ENCODE measurements around the gene PTPMT1.

Gene PTPMT1

DNA sequence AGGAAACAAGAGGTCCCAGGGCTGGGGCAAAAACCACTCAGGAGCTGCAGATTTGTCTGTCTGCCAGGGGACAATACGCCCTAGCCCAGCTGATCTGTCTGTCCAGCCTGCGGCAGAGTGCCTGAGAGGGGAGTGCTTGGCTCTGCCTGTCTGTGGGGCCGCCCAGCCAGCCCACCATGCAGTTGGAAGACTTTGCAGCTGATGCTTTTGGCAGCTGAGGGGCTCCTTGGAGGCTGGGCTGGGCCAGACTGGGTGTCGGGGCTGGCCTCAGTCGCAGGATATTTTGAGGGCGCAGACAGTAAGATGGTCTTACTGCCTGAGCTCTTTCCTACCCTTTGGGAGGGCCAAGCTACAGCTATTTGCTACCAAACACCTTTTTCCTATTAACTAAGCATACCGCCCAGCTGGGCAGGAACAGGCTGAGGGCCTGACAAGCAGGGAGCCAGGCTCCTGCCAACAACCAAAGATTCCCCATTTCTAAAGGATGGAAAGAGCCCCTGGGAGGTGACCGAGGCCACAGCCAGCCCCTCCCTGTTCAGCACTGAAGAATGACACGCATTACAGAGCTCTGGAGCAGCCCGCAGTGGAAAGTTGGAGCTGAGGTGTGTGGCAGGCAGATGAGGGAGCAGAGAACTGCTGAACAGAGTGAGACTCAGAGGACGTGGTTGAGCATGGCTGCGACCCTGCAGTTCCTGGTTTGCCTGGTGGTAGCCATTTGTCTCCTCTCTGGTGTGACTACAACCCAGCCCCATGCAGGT, 20.9 kb downstream of the PTPMT1 start, which contains the start of gene FAM180B:
TSS of gene FAM180B (plus strand) at position 581 of the 758 bp plus-strand sequence. CDS start at position 672, 91 bp downstream.
- DNase-seq, result no peak

DNA sequence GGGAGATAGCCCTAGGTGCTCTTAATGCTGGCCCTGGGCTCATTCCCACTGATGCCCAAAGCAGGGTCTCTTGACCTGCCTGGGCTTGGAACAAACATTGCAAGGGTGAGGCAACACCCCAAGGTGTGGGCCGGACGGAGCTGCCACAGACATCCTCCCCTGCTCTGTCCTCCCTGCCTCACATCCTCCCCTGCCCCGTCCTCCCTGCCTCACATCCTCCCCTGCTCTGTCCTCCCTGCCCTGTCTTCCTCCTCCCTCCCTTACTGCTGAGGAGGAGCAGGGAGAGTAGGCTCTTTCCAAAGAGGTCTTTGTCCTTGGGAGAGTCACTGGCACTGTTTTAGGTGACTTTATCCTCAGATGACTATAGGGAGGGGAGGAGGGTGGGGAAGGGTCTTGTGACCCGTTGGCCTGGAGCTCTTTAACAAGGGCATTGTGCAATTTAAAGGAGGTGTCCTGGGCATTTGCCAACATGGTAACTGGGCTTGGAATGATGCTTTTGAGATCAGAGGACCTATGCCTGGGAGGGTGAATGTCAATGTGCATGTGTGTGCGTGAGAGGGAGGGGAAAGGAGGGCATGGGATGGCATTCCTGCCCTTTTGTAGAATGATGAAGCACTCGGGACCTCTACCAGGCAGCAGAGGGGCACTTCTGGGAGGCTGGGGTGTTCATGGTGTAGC, 21.8 kb downstream of the PTPMT1 start:
- DNase-seq, result no peak

DNA sequence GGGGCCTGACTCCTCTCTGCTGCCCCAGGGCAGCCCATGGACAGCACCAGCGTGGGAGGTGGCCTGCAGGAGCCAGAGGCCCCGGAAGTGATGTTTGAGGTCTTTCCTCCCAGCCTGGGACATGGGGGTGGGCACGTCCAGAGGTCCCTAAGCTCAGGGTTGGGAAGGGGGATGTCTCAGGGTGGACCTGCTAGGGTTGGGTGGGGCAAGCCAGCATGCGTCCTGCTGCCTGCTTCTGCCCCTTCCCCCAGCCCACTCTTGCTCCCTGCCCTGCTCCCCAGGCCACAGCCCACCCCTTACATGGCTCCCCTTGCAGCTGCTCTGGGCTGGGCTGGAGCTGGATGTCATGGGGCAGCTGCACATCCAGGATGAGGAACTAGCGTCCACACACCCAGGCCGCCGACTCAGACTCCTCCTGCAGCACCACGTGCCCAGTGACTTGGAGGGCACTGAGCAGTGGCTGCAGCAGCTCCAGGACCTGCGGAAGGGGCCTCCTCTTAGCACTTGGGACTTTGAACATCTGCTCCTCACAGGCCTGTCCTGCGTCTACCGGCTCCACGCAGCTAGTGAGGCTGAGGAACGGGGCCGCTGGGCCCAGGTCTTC, 22.4 kb downstream of the PTPMT1 start:
- peak; percentile 93 for DNase-seq

DNA sequence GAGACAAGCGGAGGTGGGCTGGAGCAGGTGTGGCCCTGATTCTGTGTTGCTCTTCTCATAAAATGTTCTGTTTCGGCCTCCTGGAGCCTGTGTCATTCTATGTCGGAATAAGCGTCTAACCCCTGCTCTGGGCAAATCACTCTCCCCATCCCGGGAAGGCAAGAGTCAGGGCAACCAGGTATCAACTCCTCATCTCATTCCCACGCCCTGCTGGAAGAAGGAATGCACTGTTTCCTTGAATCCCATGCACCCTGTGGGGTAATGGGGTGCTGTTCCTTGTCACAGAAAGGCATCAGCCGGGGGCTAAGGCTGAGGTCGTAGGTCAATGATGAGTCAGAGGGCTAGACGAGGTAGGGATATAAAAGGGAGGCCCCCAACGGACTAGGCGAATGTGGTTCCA, 23.7 kb downstream of the PTPMT1 start:
- DNase-seq, result no peak

DNA sequence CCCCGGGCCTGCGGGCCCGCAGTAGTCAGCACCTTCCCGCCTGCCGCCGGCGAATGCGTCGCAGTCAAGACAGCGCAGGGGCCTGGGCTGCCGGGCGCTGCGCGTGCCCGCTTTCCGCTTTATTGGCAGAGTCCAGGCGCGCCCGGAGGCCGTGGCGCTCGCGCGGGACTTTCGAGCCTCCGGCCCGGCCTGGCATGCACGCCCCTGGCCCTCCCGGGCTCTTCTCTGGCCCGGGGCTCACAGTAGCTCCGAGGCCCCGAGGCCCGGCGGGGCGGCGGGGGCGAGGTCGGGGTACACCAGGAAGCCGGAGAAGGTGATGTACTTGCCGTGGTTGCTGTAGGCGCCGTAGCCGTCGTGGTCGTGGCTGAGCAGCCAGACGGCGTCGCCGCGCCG, 24.2 kb downstream of the PTPMT1 start:
- DNase-seq, result no peak

DNA sequence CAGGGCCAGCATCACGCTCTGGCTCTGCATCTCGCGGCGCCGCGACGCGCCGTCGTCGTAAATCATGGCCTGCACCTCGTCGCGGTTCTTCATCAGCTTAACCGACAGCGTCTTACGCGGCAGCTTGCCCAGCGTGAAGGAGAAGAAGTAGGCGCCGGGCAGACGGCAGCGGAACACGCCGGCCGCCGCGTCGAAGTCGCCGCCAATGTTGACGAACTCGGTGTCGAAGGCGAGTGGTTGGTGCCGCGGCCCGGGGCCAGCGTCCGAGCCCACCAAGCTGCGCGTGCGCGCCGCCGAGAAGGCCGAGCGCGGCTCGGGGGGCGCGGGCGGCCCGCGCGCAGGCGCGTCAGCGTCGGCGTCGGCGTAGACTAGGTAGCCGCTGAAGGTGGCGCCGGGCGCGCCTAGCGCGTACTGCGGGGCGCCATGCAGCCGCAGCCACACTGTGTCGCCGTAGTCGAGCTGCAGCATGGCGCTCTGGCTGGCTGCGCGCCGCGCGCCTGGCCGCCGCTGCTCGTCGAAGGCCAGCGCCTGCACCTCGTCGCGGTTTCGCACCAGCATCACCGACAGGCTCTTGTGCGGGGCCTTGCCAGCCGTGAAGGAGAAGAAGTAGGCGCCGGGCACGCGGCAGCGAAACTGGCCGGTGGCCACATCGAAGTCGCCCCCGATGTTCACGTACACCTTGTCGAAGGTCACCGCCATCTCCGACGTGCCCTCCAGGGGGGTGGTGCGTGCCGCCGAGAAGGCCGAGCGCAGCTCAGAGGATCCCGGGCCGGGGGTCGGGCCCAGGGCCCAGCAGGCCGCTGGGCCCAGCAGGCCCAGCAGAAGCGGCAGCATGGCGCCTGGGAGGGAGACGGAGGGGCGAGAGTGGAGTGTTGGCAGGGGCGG, 24.8 kb downstream of the PTPMT1 start:
- DNase-seq, result no peak

DNA sequence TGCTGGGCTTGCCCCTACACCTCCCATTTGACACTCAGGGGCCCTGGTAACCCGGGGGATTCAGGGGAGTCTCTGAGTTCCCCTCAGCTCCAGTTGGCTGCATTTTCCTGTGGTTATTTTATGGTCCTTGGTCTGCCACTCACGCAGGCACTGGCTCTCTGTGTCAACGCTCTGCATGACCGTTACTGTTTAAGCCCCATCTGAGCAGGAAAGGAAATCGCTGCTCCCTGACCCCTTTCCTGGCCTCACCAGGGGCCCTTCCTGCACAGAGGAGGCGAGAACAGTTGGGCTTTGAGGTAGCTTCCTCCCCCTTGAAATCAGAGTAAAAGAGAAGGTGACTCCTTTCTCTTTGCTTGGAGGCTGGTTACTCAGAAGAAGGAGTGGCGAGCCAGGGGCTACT, 26.4 kb downstream of the PTPMT1 start:
- peak; percentile 86 for DNase-seq

DNA sequence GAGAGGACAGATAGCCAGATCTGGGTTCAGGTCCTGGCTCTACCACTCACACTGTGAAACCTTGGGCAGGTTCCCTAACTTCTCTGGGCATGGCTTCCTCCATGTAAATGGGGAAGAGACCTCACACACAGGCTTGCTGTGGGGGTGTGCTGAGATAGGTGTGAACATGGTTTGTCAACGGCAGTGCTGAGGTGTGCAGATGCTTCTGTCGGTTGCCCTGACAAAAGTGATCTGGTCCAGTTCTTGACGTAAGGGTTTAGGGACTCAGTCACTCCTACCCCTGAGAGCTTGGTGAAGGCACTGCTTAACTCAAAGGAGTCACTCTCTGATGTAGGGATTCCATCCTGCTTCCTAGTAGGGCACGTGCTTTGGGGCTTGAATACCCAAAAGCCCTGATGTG, 26.9 kb downstream of the PTPMT1 start:
- DNase-seq, result peak; percentile 47

DNA sequence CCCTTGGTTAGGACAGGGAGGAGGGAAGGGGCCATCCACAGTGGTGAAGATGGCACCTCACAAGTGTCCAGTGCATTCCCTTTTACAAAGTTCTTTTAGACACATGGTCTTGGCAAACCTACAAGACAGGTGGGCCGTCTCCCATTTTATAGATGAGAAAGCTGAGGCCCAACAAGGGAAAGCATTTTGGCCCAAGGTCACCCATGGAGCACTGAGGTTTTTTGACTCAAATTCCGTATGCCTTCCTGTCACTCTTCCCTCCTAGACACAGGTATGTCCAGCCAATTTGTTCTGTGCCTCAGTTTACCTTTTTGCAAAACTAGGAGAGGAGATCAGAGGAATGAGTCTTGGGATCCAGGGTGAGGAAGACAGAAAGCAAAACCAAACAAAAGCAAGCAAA, 27.6 kb downstream of the PTPMT1 start:
- DNase-seq, result no peak

DNA sequence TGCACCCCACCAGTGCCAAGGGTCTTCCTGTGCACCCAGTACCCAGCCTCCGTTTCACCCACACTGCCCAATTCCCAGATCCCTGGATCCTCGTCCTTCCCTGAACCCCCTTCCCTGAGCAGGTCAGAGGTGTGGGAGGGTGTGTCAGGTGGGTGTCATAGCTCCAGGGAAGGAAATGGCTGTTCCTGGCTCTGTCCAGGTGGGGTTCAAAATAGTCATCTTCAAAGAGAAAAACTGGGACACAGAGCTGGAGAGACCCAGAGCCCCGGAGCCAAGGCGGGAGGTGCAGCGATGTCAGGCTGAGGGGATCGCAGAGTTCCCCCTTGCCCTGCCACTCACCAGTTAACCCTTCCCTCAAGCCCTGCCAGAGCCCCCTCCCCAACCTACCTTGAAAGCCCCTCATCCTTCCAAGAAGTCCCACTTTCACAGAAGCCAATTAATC, 28.1 kb downstream of the PTPMT1 start:
- no peak for DNase-seq

DNA sequence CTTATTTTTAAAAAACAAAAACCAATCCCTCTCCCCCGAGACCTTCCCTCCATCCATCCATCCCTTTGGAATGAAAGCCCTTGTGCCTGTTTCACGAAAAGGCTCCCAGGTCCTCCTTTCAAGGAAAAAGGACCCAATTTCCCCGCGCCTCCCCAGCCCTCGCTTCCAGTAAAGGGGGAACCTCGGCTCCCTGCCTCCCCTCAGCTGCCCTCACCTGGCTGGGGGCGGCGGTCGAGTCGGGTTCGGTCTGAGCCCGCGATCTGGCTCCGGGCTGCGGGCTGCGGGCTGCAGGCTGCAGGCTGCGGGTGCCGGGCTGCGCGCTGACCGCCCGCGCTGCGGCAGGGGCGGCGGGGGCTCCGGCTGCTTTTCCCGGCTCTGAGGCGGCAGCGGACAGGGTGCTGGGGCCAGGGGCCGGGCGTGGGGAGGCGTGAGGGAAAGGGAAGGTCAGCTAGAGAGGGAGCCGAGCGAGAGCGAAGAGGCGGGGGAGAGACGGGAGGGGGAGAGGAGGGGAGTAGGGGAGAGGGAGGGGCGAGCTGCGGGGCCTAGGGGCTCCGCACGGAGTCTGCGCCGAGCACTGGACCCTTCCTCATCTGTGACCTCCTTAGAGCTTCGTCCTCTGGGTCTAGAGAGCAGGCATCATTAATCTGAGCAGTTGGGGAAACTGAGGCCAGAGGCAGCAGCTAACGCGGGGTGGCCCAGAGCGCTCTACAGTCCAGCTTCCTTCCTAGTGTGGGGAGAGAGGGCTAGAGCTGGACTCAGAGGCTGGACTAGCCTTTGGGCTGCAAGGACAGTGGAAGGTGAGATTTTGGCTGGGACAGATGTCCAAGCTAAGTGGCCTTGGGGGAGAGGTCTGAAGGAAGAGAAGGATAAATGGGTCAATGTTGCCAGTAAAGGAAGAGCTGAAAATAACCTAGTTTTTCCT, 28.8 kb downstream of the PTPMT1 start, which contains the start of gene C1QTNF4:
TSS of gene C1QTNF4 (minus strand) at position 478 of the 922 bp plus-strand sequence. CDS start 3,601 bp downstream, outside the sequence.
- DNase-seq, result no peak

DNA sequence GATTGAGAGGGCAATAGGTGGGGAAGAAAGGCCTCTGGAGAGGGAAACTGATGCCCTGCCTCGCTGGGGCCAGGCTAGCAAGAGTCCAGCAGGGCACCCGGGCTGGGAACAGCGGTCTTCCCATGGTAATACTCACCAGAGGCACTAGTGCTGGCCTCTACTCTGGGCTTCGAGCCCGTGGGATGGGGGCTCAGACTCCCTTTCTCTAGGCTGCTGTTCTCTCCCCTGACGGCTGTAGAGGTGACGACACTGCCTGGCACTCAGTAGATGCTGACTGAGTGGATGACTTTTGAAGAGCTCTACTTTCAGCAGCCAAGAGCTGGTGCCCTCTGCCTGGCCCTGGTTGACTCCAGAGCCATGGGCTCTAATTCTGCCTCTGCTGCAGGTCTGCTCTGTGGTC, 29.6 kb downstream of the PTPMT1 start:
- DNase-seq, result no peak

DNA sequence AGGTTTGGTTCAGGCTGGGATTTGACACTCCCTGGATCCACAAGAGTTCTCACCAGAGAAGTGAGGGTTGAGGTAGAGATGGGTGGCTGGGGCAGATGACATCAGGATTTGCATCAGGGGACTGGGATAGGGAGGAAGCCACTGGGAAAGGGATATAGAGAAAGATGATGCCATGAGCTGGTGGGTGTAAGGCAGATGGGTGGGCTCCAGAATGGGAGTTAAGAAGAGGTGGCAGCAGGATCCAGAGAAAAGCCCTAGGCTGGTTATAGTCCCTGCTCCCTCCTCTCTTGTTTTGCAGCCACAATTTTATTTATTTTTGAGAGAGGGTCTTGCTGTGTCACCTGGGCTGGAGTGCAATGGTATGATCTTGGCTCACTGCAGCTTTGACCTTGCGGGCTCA, 30.6 kb downstream of the PTPMT1 start:
- no peak for DNase-seq

DNA sequence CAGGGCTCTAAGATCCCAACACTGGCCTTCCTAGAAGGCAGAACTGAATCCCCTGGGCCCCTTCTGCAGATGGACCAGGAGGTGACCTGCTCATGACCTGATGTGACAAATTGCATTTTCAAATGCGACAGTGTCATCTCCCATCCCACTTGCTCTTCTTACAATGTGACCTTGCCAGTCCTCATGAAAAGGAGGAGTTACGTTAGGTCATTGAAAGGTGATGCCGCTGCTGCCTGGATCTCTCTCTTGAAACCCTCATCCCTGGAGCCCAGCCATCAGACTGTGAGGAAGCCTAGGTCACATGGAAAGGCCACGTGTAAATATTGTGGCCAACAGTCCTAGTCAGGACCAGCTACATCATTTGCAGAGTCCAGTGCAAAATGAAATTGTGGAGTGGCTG, 34.5 kb downstream of the PTPMT1 start:
- no peak for DNase-seq

DNA sequence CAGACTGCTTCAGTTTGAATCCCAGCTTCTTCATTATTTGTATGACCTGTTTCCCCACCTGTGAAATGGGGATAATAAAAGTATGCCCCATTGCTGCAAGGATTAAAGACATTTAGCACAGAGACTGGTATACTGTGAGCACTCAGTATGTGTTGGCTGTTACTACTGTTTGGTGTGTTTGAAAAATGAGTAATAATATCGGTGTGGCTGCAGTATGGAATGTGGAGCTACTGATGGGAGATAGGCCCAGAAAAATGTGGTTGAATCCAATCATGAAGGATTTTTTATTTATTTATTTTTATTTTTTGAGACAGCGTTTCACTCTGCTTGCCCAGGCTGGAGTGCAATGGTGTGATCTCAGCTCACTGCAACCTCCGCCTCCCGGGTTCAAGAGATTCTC, 37.9 kb downstream of the PTPMT1 start:
- no peak for DNase-seq

DNA sequence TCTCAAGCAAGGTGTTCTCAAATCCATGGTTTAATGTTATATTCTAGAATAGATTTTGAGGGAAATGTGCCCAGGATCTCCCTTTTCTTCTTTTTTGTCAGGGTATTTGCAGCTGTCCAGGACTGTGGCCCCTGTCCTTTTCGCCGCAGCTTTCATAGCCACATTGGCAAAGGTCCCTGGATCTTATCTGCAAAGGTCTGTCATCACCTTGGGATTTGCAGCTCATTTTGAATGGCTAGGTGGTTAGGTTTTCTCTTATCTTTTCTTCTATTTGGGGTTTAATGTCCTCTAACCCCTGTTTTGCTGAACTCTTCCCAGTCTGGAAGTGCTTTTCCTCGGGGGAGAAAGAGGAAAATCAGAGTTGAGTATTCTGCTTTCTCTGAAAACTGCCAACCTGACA, 40.5 kb downstream of the PTPMT1 start:
- no peak for DNase-seq

DNA sequence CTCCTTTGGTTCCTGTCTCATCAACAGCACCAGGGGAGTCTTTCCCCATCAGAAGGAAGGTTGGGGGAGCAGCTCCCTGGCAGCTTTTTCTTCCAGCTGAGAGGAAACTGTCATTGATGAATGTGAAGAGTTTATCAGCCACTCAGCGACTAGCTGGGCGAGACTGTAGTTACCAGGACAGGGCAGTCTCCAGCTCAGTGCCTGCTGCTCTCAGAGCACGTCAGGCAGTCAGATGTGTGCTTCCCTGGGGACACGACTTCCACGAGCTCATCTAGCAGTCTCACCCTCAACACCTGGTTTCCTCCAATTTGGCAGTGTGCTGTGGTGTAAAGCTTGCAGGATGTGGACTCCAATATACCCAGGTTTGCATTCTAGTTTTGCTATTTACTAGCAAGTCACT, 41.3 kb downstream of the PTPMT1 start:
- DNase-seq, result no peak

DNA sequence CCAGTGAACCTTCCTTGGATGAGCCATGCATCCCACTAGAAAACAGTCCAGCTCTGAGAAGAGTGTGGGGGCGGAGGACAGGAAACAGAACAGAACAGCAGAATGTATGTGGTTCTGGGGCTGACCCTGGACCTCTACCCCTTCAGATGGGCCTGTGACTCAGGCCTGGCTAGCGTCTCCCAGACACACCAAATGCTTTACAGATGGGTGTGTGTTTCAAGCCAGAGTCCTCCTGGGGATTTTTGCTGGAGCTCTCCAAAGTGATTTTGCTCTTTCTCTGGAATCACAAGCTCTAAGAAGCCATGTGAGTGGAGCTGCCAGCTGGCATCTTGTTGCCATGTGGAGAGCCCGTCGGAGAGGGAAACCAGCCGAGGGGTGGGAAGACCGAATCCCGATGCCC, 42.0 kb downstream of the PTPMT1 start:
- no peak for DNase-seq

DNA sequence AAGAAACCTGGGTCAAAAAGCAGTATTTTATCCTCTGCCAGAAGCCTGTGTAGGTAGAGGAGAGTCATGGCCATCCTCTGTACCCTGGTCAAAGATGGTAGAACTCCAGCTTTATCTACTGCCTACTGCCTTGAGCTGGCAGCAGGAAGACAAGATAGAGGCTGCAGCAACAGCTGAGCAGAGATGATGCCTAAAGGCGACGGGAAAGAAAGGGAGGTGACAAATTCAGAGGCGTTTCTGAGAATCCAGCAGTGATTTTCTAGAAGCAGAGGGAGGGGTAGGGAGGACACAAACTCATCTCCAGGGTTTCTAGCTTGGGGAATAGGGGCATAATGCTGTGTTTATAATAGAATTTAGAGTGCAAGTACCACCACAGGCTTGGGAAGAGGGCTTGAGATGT, 44.3 kb downstream of the PTPMT1 start:
- DNase-seq, result no peak

DNA sequence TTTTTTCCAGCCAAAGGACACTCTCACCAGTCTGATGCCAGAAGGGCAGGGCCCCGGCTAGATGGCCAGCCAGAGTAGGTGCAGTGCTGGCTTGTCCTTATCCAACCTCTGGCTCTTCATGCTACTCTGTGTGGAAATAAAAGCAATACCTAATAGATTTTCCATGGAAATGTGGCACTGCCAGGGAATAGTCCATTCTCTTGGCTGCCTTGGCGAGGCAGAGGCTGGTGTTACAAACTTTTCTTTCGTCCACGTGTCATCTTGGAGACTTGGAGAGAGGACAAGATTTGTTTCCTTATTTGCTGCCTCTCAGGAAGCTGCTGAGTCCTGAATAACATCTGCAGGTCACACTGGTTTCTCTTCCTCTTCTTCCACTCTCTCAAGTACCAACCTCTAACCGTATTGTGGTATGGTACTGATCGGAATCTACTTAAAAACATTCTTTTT, 46.0 kb downstream of the PTPMT1 start:
- DNase-seq, result peak; percentile 98

DNA sequence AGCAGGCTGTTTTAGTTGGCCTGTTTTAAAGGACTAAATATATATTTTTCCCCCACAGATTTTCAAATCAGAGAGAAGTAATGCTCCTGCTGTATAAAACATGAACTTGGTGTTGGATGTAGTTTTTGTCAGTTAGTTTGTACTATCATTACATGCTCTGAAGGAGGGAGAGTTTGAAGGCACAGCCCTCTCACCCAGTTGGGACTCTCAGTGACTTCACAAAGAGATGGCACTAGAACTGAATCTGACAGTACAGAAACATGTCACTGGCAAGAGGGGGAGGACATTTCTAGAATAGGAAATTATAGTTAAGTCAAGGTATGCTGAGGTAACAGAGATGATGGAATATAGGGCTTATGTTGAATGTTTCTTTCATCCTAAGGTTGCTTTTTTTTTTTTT, 49.9 kb downstream of the PTPMT1 start:
- DNase-seq, result no peak
